Memory B cell (primary cell): ENCODE measurements around the gene HLA-DRA.
"Not testable (repeated sequence)": the region's sequence is repeated elsewhere in the genome, so short reads cannot be mapped to it uniquely, and the experiment has no call there.

Experiments used
- ATAC-seq: fragments of 150-1000 bp; cut with Tn5 transposase; 2 replicates; pipeline ENCODE4 v1.10.0; 2021; ENCODE audit warnings: low read depth, mild to moderate bottlenecking, moderate library complexity
- DNase-seq, 2 donors: peaks; one replicate each; pipeline ENCODE4 v3.0.0; 2022; ENCODE audit warnings: low spot score in 2 of 2
- H3K27ac Mint-ChIP-seq: one replicate; pipeline ENCODE4 v1.8.0; 2022; ENCODE audit warnings: mild to moderate bottlenecking, moderate library complexity, mixed read lengths
- H3K27me3 Mint-ChIP-seq: one replicate; pipeline ENCODE4 v1.8.0; 2022; ENCODE audit warnings: mixed read lengths
- H3K36me3 Mint-ChIP-seq: one replicate; pipeline ENCODE4 v1.8.0; 2022; ENCODE audit warnings: mild to moderate bottlenecking, mixed read lengths
- H3K4me1 Mint-ChIP-seq: one replicate; pipeline ENCODE4 v1.8.0; 2022; ENCODE audit warnings: mixed read lengths
- H3K4me3 Mint-ChIP-seq: one replicate; pipeline ENCODE4 v1.8.0; 2022; ENCODE audit warnings: mild to moderate bottlenecking, moderate library complexity, mixed read lengths
- H3K9me3 Mint-ChIP-seq: one replicate; pipeline ENCODE4 v1.8.0; 2022; ENCODE audit warnings: mixed read lengths

The HLA-DRA gene

GRCh38 chr6:32415521-32416019 lies 24.1 kb upstream of the HLA-DRA start:
- peak; percentile 83 to 86 for DNase-seq
- ATAC-seq, result peak; percentile 64
- peaks cover 11% of the 10 kb centered on the region for H3K4me1 Mint-ChIP-seq
- H3K9me3 Mint-ChIP-seq, result no peaks in the 10 kb centered on the region
- peak overlapping the region; percentile 12 for H3K4me3 Mint-ChIP-seq
- H3K36me3 Mint-ChIP-seq, result no peaks in the 10 kb centered on the region
- peaks cover 9% of the 10 kb centered on the region for H3K27me3 Mint-ChIP-seq
- H3K27ac Mint-ChIP-seq, result no peak overlapping the region

GRCh38 chr6:32416036-32416435 lies 23.7 kb upstream of the HLA-DRA start:
- H3K4me3 Mint-ChIP-seq, result no peak overlapping the region
- no peak for DNase-seq
- H3K27ac Mint-ChIP-seq, result no peak overlapping the region
- no peaks in the 10 kb centered on the region for H3K36me3 Mint-ChIP-seq
- no peaks in the 10 kb centered on the region for H3K9me3 Mint-ChIP-seq
- peaks cover 9% of the 10 kb centered on the region for H3K27me3 Mint-ChIP-seq
- ATAC-seq, result no peak
- peaks cover 11% of the 10 kb centered on the region for H3K4me1 Mint-ChIP-seq

GRCh38 chr6:32424589-32425300 lies 14.9 kb upstream of the HLA-DRA start:
- Mint-ChIP-seq H3K9me3 (no peaks in the 10 kb centered on the region), H3K27ac (no peak overlapping the region), H3K4me1 (no peaks in the 10 kb centered on the region), H3K4me3 (no peak overlapping the region), H3K27me3 (no peaks in the 10 kb centered on the region), H3K36me3 (no peaks in the 10 kb centered on the region)
- DNase-seq (no peak), ATAC-seq (no peak)

GRCh38 chr6:32426338-32426737 lies 13.3 kb upstream of the HLA-DRA start:
- H3K27me3 Mint-ChIP-seq, result no peaks in the 10 kb centered on the region
- no peak overlapping the region for H3K27ac Mint-ChIP-seq
- no peak overlapping the region for H3K4me3 Mint-ChIP-seq
- no peaks in the 10 kb centered on the region for H3K36me3 Mint-ChIP-seq
- H3K9me3 Mint-ChIP-seq, result no peaks in the 10 kb centered on the region
- no peak for ATAC-seq
- H3K4me1 Mint-ChIP-seq, result no peaks in the 10 kb centered on the region
- no peak for DNase-seq

GRCh38 chr6:32427218-32427617 lies 12.5 kb upstream of the HLA-DRA start:
- no peaks in the 10 kb centered on the region for H3K36me3 Mint-ChIP-seq
- peaks cover 2% of the 10 kb centered on the region for H3K4me1 Mint-ChIP-seq
- H3K9me3 Mint-ChIP-seq, result no peaks in the 10 kb centered on the region
- ATAC-seq, result no peak
- no peaks in the 10 kb centered on the region for H3K27me3 Mint-ChIP-seq
- no peak overlapping the region for H3K27ac Mint-ChIP-seq
- DNase-seq, result no peak
- H3K4me3 Mint-ChIP-seq, result no peak overlapping the region

GRCh38 chr6:32427934-32428474 lies 11.7 kb upstream of the HLA-DRA start:
- DNase-seq, result no peak
- Mint-ChIP-seq H3K27me3 (no peaks in the 10 kb centered on the region), H3K9me3 (no peaks in the 10 kb centered on the region), H3K4me3 (no peak overlapping the region), H3K27ac (no peak overlapping the region), H3K4me1 (peaks cover 5% of the 10 kb centered on the region), H3K36me3 (no peaks in the 10 kb centered on the region)
- ATAC-seq, result no peak

GRCh38 chr6:32430179-32430578 lies 9.5 kb upstream of the HLA-DRA start:
- Mint-ChIP-seq H3K9me3 (no peaks in the 10 kb centered on the region), H3K4me3 (no peak overlapping the region), H3K36me3 (no peaks in the 10 kb centered on the region), H3K4me1 (peaks cover 11% of the 10 kb centered on the region), H3K27ac (no peak overlapping the region), H3K27me3 (no peaks in the 10 kb centered on the region)
- DNase-seq (no peak), ATAC-seq (no peak)

GRCh38 chr6:32431142-32431541 lies 8.5 kb upstream of the HLA-DRA start:
- Mint-ChIP-seq H3K27ac (no peak overlapping the region), H3K4me1 (peaks cover 18% of the 10 kb centered on the region), H3K4me3 (no peak overlapping the region), H3K9me3 (no peaks in the 10 kb centered on the region), H3K36me3 (no peaks in the 10 kb centered on the region), H3K27me3 (no peaks in the 10 kb centered on the region)
- DNase-seq (no peak), ATAC-seq (no peak)

GRCh38 chr6:32432050-32432450 lies 7.6 kb upstream of the HLA-DRA start:
- peaks cover 23% of the 10 kb centered on the region for H3K4me1 Mint-ChIP-seq
- ATAC-seq (peak; percentile 62), DNase-seq (peak in 1 of 2 donors; percentile 49)
- no peak overlapping the region for H3K4me3 Mint-ChIP-seq
- no peaks in the 10 kb centered on the region for H3K9me3 Mint-ChIP-seq
- peak overlapping the region; percentile 77 for H3K27ac Mint-ChIP-seq
- no peaks in the 10 kb centered on the region for H3K27me3 Mint-ChIP-seq
- H3K36me3 Mint-ChIP-seq, result no peaks in the 10 kb centered on the region

GRCh38 chr6:32433950-32434349 lies 5.7 kb upstream of the HLA-DRA start:
- not testable (repeated sequence) for H3K9me3 Mint-ChIP-seq, ATAC-seq, H3K4me3 Mint-ChIP-seq, H3K27me3 Mint-ChIP-seq, H3K36me3 Mint-ChIP-seq, DNase-seq
- Mint-ChIP-seq H3K27ac (peak overlapping the region; percentile 77), H3K4me1 (peaks cover 33% of the 10 kb centered on the region)

- Mint-ChIP-seq H3K4me1 (peaks cover 42% of the 10 kb centered on the region), H3K27me3 (no peaks in the 10 kb centered on the region)
Observed at GRCh38 chr6:32436186-32436585, 3.5 kb upstream of the HLA-DRA start.

GRCh38 chr6:32436995-32437836 lies 2.5 kb upstream of the HLA-DRA start:
- ATAC-seq (peak; percentile 70), DNase-seq (peak; percentile 46 to 71)
- Mint-ChIP-seq H3K9me3 (peaks cover 6% of the 10 kb centered on the region), H3K4me3 (peak overlapping the region; percentile 56), H3K27ac (peak overlapping the region; percentile 100), H3K27me3 (no peaks in the 10 kb centered on the region), H3K4me1 (peaks cover 45% of the 10 kb centered on the region), H3K36me3 (peaks cover 25% of the 10 kb centered on the region)

More at GRCh38 chr6:32436186-32436585, 3.5 kb upstream of the HLA-DRA start:
- ATAC-seq (no peak), DNase-seq (no peak)
- Mint-ChIP-seq H3K27ac (peak overlapping the region; percentile 100), H3K4me3 (peak overlapping the region; percentile 34), H3K36me3 (peaks cover 17% of the 10 kb centered on the region), H3K9me3 (peaks cover 6% of the 10 kb centered on the region)

- no peak for DNase-seq
- peak overlapping the region; percentile 100 for H3K4me3 Mint-ChIP-seq
- no peaks in the 10 kb centered on the region for H3K27me3 Mint-ChIP-seq
- H3K27ac Mint-ChIP-seq, result peak overlapping the region; percentile 100
- peaks cover 6% of the 10 kb centered on the region for H3K9me3 Mint-ChIP-seq
- H3K36me3 Mint-ChIP-seq, result peaks cover 45% of the 10 kb centered on the region
- peaks cover 56% of the 10 kb centered on the region for H3K4me1 Mint-ChIP-seq
- ATAC-seq, result no peak
Observed at GRCh38 chr6:32439139-32439538, 548 bp upstream of the HLA-DRA start.

GRCh38 chr6:32442243-32442667 lies 2.6 kb downstream of the HLA-DRA start:
- Mint-ChIP-seq H3K36me3 (peaks cover 58% of the 10 kb centered on the region), H3K27me3 (no peaks in the 10 kb centered on the region), H3K27ac (peak overlapping the region; percentile 100)

More at GRCh38 chr6:32442243-32442667, 2.6 kb downstream of the HLA-DRA start:
- peaks cover 6% of the 10 kb centered on the region for H3K9me3 Mint-ChIP-seq
- peaks cover 54% of the 10 kb centered on the region for H3K4me1 Mint-ChIP-seq
- peak in 1 of 2 donors; percentile 29 for DNase-seq
- H3K4me3 Mint-ChIP-seq, result peak overlapping the region; percentile 93
- ATAC-seq, result no peak
